H1 (cell line): Measurements from ENCODE around the gene GZF1. TPM values are rescaled to one million over a fixed set of nuclear protein-coding genes. Genes with fewer than 3 reads are reported as not detected.
A peak's percentile ranks its signal among the peaks of the same experiment; 100 is the strongest.

Experiments
- CTCF ChIA-PET: fragments of 300-600 bp; sonication (Branson Sonifier 250); formaldehyde crosslinking; loops from one replicate; lab custom pipeline; 2021; ENCODE audit not compliant: partially characterized antibody; lab: Charles Lee
- POLR2A ChIA-PET: fragments of 300-600 bp; sonication (Branson Sonifier 250); formaldehyde crosslinking; loops from one replicate; lab custom pipeline; 2021; ENCODE audit warnings: inconsistent platforms; ENCODE audit not compliant: partially characterized antibody; lab: Charles Lee
- DNase-seq, 2 experiments: peaks; one replicate each; pipeline versions ENCODE4 v3.0.0 to v3.0.0-alpha.2; 2010 to 2022; ENCODE audit warnings: low spot score in 2 of 2, low read depth in 1 of 2, mixed read lengths in 1 of 2
- FAIRE-seq: peaks from 2 replicates; lab custom pipeline; 2011; peaks lifted over from hg19 to GRCh38; lab: Jason Lieb, UNC
- H2AFZ ChIP-seq: 2 replicates; pipeline ENCODE4 v1.8.1; 2012; ENCODE audit warnings: low read length, inconsistent platforms
- H2AK5ac ChIP-seq: 2 replicates; pipeline ENCODE4 v1.6.1; 2013; ENCODE audit warnings: low read depth, low read length
- H2BK120ac ChIP-seq: replicated peaks from 2 replicates; pipeline ENCODE3; 2013; ENCODE audit warnings: low read depth, low read length, inconsistent platforms
- H2BK12ac ChIP-seq: 2 replicates; pipeline ENCODE4 v1.6.1; 2013; ENCODE audit warnings: low read depth, low read length
- H2BK15ac ChIP-seq: 2 replicates; pipeline ENCODE4 v1.6.1; 2013; ENCODE audit warnings: low read length
- H2BK20ac ChIP-seq: 2 replicates; pipeline ENCODE4 v1.6.1; 2013; ENCODE audit warnings: low read length
- H2BK5ac ChIP-seq: 2 replicates; pipeline ENCODE4 v1.6.1; 2013; ENCODE audit warnings: low read depth, low read length
- H3K14ac ChIP-seq: 2 replicates; pipeline ENCODE4 v1.6.1; 2013; ENCODE audit warnings: inconsistent platforms; ENCODE audit not compliant: insufficient read length
- H3K18ac ChIP-seq: 2 replicates; pipeline ENCODE4 v1.6.1; 2013; ENCODE audit warnings: low read length; ENCODE audit errors: extremely low read depth
- H3K23ac ChIP-seq: 2 replicates; pipeline ENCODE4 v1.6.1; 2013; ENCODE audit warnings: inconsistent platforms; ENCODE audit not compliant: insufficient read length
- H3K23me2 ChIP-seq: 2 replicates; pipeline ENCODE4 v1.6.1; 2013; ENCODE audit warnings: low read depth, low read length
- H3K27ac ChIP-seq: 2 replicates; pipeline ENCODE4 v1.6.1; 2011; ENCODE audit warnings: low read depth, low read length, inconsistent platforms
- H3K27me3 ChIP-seq, 4 experiments: replicated peaks in 1 of 4; 1 replicate in 1 of 4; 2 replicates in 3 of 4; pipeline versions ENCODE4 v1.6.1 to v1.8.1; 2011 to 2013; ENCODE audit warnings: low read length in 3 of 4, mild to moderate bottlenecking in 3 of 4, inconsistent platforms in 2 of 4, mixed read lengths in 2 of 4, moderate library complexity in 1 of 4; ENCODE audit not compliant: control insufficient read depth in 3 of 4, insufficient read depth in 3 of 4; ENCODE audit errors: extremely low read depth in 1 of 4
- H3K36me3 ChIP-seq, 4 experiments: 2 replicates each; pipeline versions ENCODE4 v1.6.1 to v1.8.1; 2011 to 2013; ENCODE audit warnings: mild to moderate bottlenecking in 4 of 4, low read length in 3 of 4, moderate library complexity in 2 of 4, control low read depth in 1 of 4, inconsistent platforms in 1 of 4; ENCODE audit not compliant: insufficient read depth in 4 of 4, control insufficient read depth in 2 of 4
- H3K4ac ChIP-seq: replicated peaks from 2 replicates; pipeline ENCODE3; 2013; ENCODE audit warnings: low read length, low read depth, mixed read lengths, inconsistent platforms; ENCODE audit not compliant: insufficient read length
- H3K4me1 ChIP-seq, 4 experiments: replicated peaks in 1 of 4; 1 replicate in 1 of 4; 2 replicates in 3 of 4; pipeline versions ENCODE4 v1.6.1 to v1.8.1; 2011 to 2013; ENCODE audit warnings: low read length in 3 of 4, inconsistent platforms in 2 of 4, mixed read lengths in 1 of 4; ENCODE audit not compliant: insufficient read depth in 4 of 4, control insufficient read depth in 3 of 4
- H3K4me2 ChIP-seq, 2 experiments: 2 replicates each; pipeline versions ENCODE4 v1.6.1 to v1.8.1; 2011 to 2013; ENCODE audit warnings: low read depth in 2 of 2, low read length in 2 of 2, control low read depth in 1 of 2, inconsistent platforms in 1 of 2, mild to moderate bottlenecking in 1 of 2; ENCODE audit not compliant: insufficient read depth in 1 of 2
- H3K4me3 ChIP-seq, 4 experiments: fragments of 200-600, 300-600 bp in 1 of 4; sonication (generic), shearing (Covaris generic), sonication (Bioruptor Twin) in 1 of 4; 2 replicates each; pipeline versions ENCODE4 v1.5.1 to v1.8.1; 2011 to 2016; ENCODE audit warnings: low read length in 4 of 4, low read depth in 3 of 4, control low read depth in 2 of 4, inconsistent platforms in 2 of 4, mild to moderate bottlenecking in 2 of 4, mixed read lengths in 1 of 4, moderate library complexity in 1 of 4; ENCODE audit not compliant: insufficient read depth in 2 of 4; ENCODE audit errors: extremely low read depth in 1 of 4
- H3K56ac ChIP-seq: replicated peaks from 2 replicates; pipeline ENCODE3; 2013; ENCODE audit warnings: low read depth, mild to moderate bottlenecking, mixed read lengths, low read length, inconsistent platforms; ENCODE audit not compliant: insufficient read length
- H3K79me1 ChIP-seq: 2 replicates; pipeline ENCODE4 v1.6.1; 2013; ENCODE audit warnings: low read depth, low read length, control low read depth
- H3K79me2 ChIP-seq, 2 experiments: 2 replicates each; pipeline versions ENCODE4 v1.6.1 to v1.8.1; 2012 to 2013; ENCODE audit warnings: low read length in 2 of 2, mild to moderate bottlenecking in 2 of 2, inconsistent platforms in 1 of 2; ENCODE audit not compliant: insufficient read depth in 2 of 2, control insufficient read depth in 1 of 2
- H3K9ac ChIP-seq, 4 experiments: replicated peaks in 1 of 4; 1 replicate in 1 of 4; 2 replicates in 3 of 4; pipeline versions ENCODE4 v1.6.1 to v1.8.1; 2011 to 2013; ENCODE audit warnings: low read depth in 3 of 4, low read length in 3 of 4, control low read depth in 2 of 4, mild to moderate bottlenecking in 2 of 4, moderate library complexity in 2 of 4, inconsistent platforms in 1 of 4; ENCODE audit errors: extremely low read depth in 1 of 4
- H3K9me3 ChIP-seq, 2 experiments: 2 replicates each; pipeline versions ENCODE4 v1.6.1 to v1.8.1; 2012 to 2013; ENCODE audit warnings: mild to moderate bottlenecking in 2 of 2, moderate library complexity in 2 of 2, control low read depth in 1 of 2, inconsistent platforms in 1 of 2, low read depth in 1 of 2, low read length in 1 of 2, mixed read lengths in 1 of 2; ENCODE audit not compliant: insufficient read depth in 2 of 2
- H4K20me1 ChIP-seq, 2 experiments: replicated peaks in 1 of 2; 2 replicates each; pipeline versions ENCODE3 to v1.8.1; 2011 to 2013; ENCODE audit warnings: inconsistent platforms in 2 of 2, low read length in 2 of 2, mild to moderate bottlenecking in 1 of 2; ENCODE audit not compliant: insufficient read depth in 2 of 2, control insufficient read depth in 1 of 2
- H4K5ac ChIP-seq: 2 replicates; pipeline ENCODE4 v1.6.1; 2013; ENCODE audit warnings: low read length, low read depth, mixed read lengths, inconsistent platforms; ENCODE audit not compliant: insufficient read length
- H4K8ac ChIP-seq: 2 replicates; pipeline ENCODE4 v1.8.0; 2013; ENCODE audit warnings: mild to moderate bottlenecking, moderate library complexity, low read length, inconsistent platforms; ENCODE audit not compliant: insufficient read depth; ENCODE audit errors: extremely low read depth
- H4K91ac ChIP-seq: replicated peaks from 2 replicates; pipeline ENCODE3; 2013; ENCODE audit warnings: low read length, mixed read lengths, inconsistent platforms; ENCODE audit not compliant: insufficient read length
- POLR2AphosphoS5 ChIP-seq: IDR thresholded peaks from 2 replicates; pipeline ENCODE4 v1.6.1; 2011; ENCODE audit warnings: low read depth, low read length
- RXRA ChIP-seq: IDR thresholded peaks from 2 replicates; pipeline ENCODE4 v1.6.1; 2011; ENCODE audit warnings: low read depth, mild to moderate bottlenecking, low read length, moderate library complexity; ENCODE audit not compliant: insufficient read depth
- WGBS, 2 experiments: shearing (Covaris generic) in 1 of 2; methylation state at CpG; one replicate each; pipeline versions ENCODE4 v1.1.6 to v1.1.7; 2013 to 2015; ENCODE audit warnings: low lambda C conversion rate in 2 of 2, mixed read lengths in 2 of 2, inconsistent platforms in 1 of 2, low coverage in 1 of 2, missing lambda C conversion rate in 1 of 2; ENCODE audit not compliant: insufficient replicate concordance in 2 of 2, insufficient coverage in 1 of 2, insufficient read length in 1 of 2; ENCODE audit errors: extremely low coverage in 1 of 2, missing lambda C conversion rate in 1 of 2; 5-methylcytosine and 5-hydroxymethylcytosine counted together
- polyA plus RNA-seq, 7 experiments: library from polyadenylated mRNA; depleted of rRNA in 3 of 7; stranded (reverse) in 5 of 7; unstranded in 2 of 7; fragments of >200 nt in 5 of 7; fragments of 200-250 nt in 2 of 7; gene quantifications; 1 replicate in 5 of 7; 2 replicates in 1 of 7; 4 replicates in 1 of 7; pipeline versions ENCODE4 v1.2.1 to v1.2.3, GENCODE V29; 2011 to 2013; ENCODE audit warnings: missing spikeins in 2 of 7, mixed read lengths in 2 of 7
- total RNA-seq: library from RNA; stranded (reverse); fragmentation: NEBNext Ultra II Directional; extraction: Animal tissue kit (Norgen Biotek cat#: 25700); gene quantifications from 2 replicates; pipeline ENCODE4 v1.2.1, GENCODE V29; 2021

Gene GZF1
- total and polyA plus RNA-seq, 2 of the 8 experiments (the other 6 are each of a cell fraction or from before 2014, with no cell fraction given): 8.2 to 11.9 TPM

GRCh38 chr20:23369072-23369823, 7.3 kb downstream of the GZF1 start:
- POLR2A ChIA-PET: interaction anchor here (1.1 kb wide), 1 partner anchor 184 kb away, joined by 3 read pairs; no protein-coding TSS in a partner anchor
- no peak overlapping the region for H4K5ac ChIP-seq
- no peak for FAIRE-seq

More at GRCh38 chr20:23369072-23369823, 7.3 kb downstream of the GZF1 start:
- no peak overlapping the region for H3K9ac ChIP-seq
- H2BK5ac ChIP-seq: no peak overlapping the region
- H2BK12ac ChIP-seq: no peak overlapping the region
- CTCF ChIA-PET: interaction anchor here (0.9 to 1.1 kb wide), 3 partner anchors 20 to 292 kb away, joined by 3 to 4 read pairs (median 3); no protein-coding TSS in a partner anchor
- WGBS, 2 experiments: 91% methylated on average over 14 of the region's 14 CpGs; no CpG with 5 or more reads in 1 of the 2 experiments
- no peak overlapping the region for H2BK120ac ChIP-seq
- no peak overlapping the region for H3K14ac ChIP-seq
- H2AK5ac ChIP-seq: no peak overlapping the region
- no peak overlapping the region for H3K4me3 ChIP-seq
- H3K9me3 ChIP-seq: no peaks in the 10 kb centered on the region
- H4K20me1 ChIP-seq: peaks cover 4 to 17% of the 10 kb centered on the region in 2 experiments
- TF ChIP-seq RXRA (no peak), POLR2AphosphoS5 (0 out of 2 replicates have a peak, but pooled peaks have one; percentile 48)
- no peak overlapping the region for H3K27ac ChIP-seq
- peaks cover 0 to 37% of the 10 kb centered on the region in 2 experiments; a peak in 2 of 4 replicates for H3K79me2 ChIP-seq
- no peak overlapping the region for H4K91ac ChIP-seq
- H3K23me2 ChIP-seq: no peaks in the 10 kb centered on the region
- peaks cover 12 to 62% (median 42%) of the 10 kb centered on the region in 4 experiments for H3K36me3 ChIP-seq
- no peak overlapping the region for H4K8ac ChIP-seq
- H3K23ac ChIP-seq: no peak overlapping the region
- DNase-seq: no peak
- H2BK15ac ChIP-seq: no peak overlapping the region
- H3K56ac ChIP-seq: no peak overlapping the region
- no peak overlapping the region for H3K4me2 ChIP-seq
- no peak overlapping the region for H3K4ac ChIP-seq
- H3K18ac ChIP-seq: no peak overlapping the region
- no peaks in the 10 kb centered on the region for H3K27me3 ChIP-seq
- H3K79me1 ChIP-seq: peaks cover 3% of the 10 kb centered on the region; the same call in 1 of the 2 replicates
- H2BK20ac ChIP-seq: no peak overlapping the region
- H2AFZ ChIP-seq: no peak overlapping the region
- H3K4me1 ChIP-seq: no peaks in the 10 kb centered on the region
